ENCODE measurements around the gene NCAPG2. TPM values are rescaled to one million over a fixed set of nuclear protein-coding genes. Genes with fewer than 3 reads are reported as not detected.
"Not testable (repeated sequence)": the region's sequence is repeated elsewhere in the genome, so short reads cannot be mapped to it uniquely, and the experiment has no call there.

Gene NCAPG2
- total RNA-seq, 2 experiments from 2014 or later = 145 to 149 TPM

- H3K27me3 Mint-ChIP-seq = no peaks in the 10 kb centered on the region
- H3K4me1 Mint-ChIP-seq (ENCODE audit: low read depth) = peaks cover 40% of the 10 kb centered on the region
- H3K27ac Mint-ChIP-seq = no peak overlapping the region
- intact Hi-C loops (cut with micrococcal nuclease) = no loop called here
- H3K4me3 Mint-ChIP-seq = no peak overlapping the region
- ChIA-PET CTCF (no interaction called here), POLR2A (no interaction called here)
- no peaks in the 10 kb centered on the region for H3K9me3 Mint-ChIP-seq
- H3K36me3 Mint-ChIP-seq = peaks cover 52% of the 10 kb centered on the region
- no peak for DNase-seq
Observed at GRCh38 chr7:158700008-158700407, 4.6 kb downstream of the NCAPG2 start.

- intact Hi-C loops (cut with micrococcal nuclease) = no loop called here
- no peak for DNase-seq
- CTCF ChIA-PET = no interaction called here
Observed at GRCh38 chr7:158699341-158699740, 5.3 kb downstream of the NCAPG2 start.

GRCh38 chr7:158698657-158699195 is 5.9 kb downstream of the NCAPG2 start:
- intact Hi-C loops (cut with micrococcal nuclease) = no loop called here
- Mint-ChIP-seq H3K4me3 (no peak overlapping the region), H3K27me3 (no peaks in the 10 kb centered on the region), H3K36me3 (peaks cover 57% of the 10 kb centered on the region), H3K27ac (no peak overlapping the region), H3K4me1 (ENCODE audit: low read depth) (peaks cover 44% of the 10 kb centered on the region), H3K9me3 (no peaks in the 10 kb centered on the region)
- POLR2A ChIA-PET = interaction anchor here (1.1 kb wide), 1 partner anchor 32 kb away, joined by 3 read pairs; no protein-coding TSS in a partner anchor
- CTCF ChIA-PET = interaction anchor here (1.0 kb wide), 1 partner anchor 279 kb away, joined by 6 read pairs; no protein-coding TSS in a partner anchor
- no peak for DNase-seq

More at GRCh38 chr7:158699341-158699740, 5.3 kb downstream of the NCAPG2 start:
- no peaks in the 10 kb centered on the region for H3K27me3 Mint-ChIP-seq
- peaks cover 55% of the 10 kb centered on the region for H3K36me3 Mint-ChIP-seq
- POLR2A ChIA-PET = no interaction called here
- H3K4me1 Mint-ChIP-seq (ENCODE audit: low read depth) = peaks cover 43% of the 10 kb centered on the region
- H3K27ac Mint-ChIP-seq = no peak overlapping the region
- no peak overlapping the region for H3K4me3 Mint-ChIP-seq
- no peaks in the 10 kb centered on the region for H3K9me3 Mint-ChIP-seq

GRCh38 chr7:158697597-158697996 is 7.0 kb downstream of the NCAPG2 start:
- ChIA-PET CTCF (interaction anchor here (0.8 to 3.4 kb wide), 3 partner anchors 83 to 280 kb away, joined by 3 to 33 read pairs (median 6); no protein-coding TSS in a partner anchor), POLR2A (interaction anchor here (1.1 kb wide), 1 partner anchor 31 kb away, joined by 3 read pairs; no protein-coding TSS in a partner anchor)
- DNase-seq; H3K27me3 Mint-ChIP-seq; H3K27ac Mint-ChIP-seq; H3K4me3 Mint-ChIP-seq; intact Hi-C loops (cut with micrococcal nuclease); H3K9me3 Mint-ChIP-seq: not testable (repeated sequence)
- Mint-ChIP-seq H3K36me3 (peaks cover 54% of the 10 kb centered on the region), H3K4me1 (ENCODE audit: low read depth) (peaks cover 36% of the 10 kb centered on the region)

GRCh38 chr7:158695726-158696452 is 8.7 kb downstream of the NCAPG2 start:
- no peak overlapping the region for H3K4me3 Mint-ChIP-seq
- intact Hi-C loops (cut with micrococcal nuclease) = loop anchor here (1.0 kb wide), 1 partner anchor 281 kb away; no protein-coding TSS in a partner anchor

GRCh38 chr7:158695056-158695455 is 9.5 kb downstream of the NCAPG2 start:
- H3K4me1 Mint-ChIP-seq (ENCODE audit: low read depth) = peaks cover 14% of the 10 kb centered on the region
- no peak for DNase-seq
- H3K27ac Mint-ChIP-seq = no peak overlapping the region
- H3K27me3 Mint-ChIP-seq = no peaks in the 10 kb centered on the region
- ChIA-PET CTCF (interaction anchor here (1.3 to 3.4 kb wide), 2 partner anchors 191 to 282 kb away, joined by 4 to 33 read pairs; no protein-coding TSS in a partner anchor), POLR2A (no interaction called here)
- H3K9me3 Mint-ChIP-seq = no peaks in the 10 kb centered on the region
- intact Hi-C loops (cut with micrococcal nuclease) = no loop called here
- no peak overlapping the region for H3K4me3 Mint-ChIP-seq
- peaks cover 44% of the 10 kb centered on the region for H3K36me3 Mint-ChIP-seq

More at GRCh38 chr7:158695726-158696452, 8.7 kb downstream of the NCAPG2 start:
- ChIA-PET CTCF (interaction anchor here (0.7 to 3.4 kb wide), 5 partner anchors 134 to 284 kb away, joined by 3 to 33 read pairs (median 3); partner anchors contain the start of gene ESYT2), POLR2A (no interaction called here)
- Mint-ChIP-seq H3K27me3 (no peaks in the 10 kb centered on the region), H3K4me1 (ENCODE audit: low read depth) (peaks cover 20% of the 10 kb centered on the region), H3K9me3 (no peaks in the 10 kb centered on the region), H3K27ac (no peak overlapping the region), H3K36me3 (peaks cover 44% of the 10 kb centered on the region)
- peak; percentile 25 for DNase-seq

GRCh38 chr7:158694650-158695049 is 10.0 kb downstream of the NCAPG2 start:
- Mint-ChIP-seq H3K27ac (no peak overlapping the region), H3K4me1 (ENCODE audit: low read depth) (peaks cover 14% of the 10 kb centered on the region), H3K27me3 (no peaks in the 10 kb centered on the region), H3K4me3 (no peak overlapping the region), H3K9me3 (no peaks in the 10 kb centered on the region), H3K36me3 (peaks cover 44% of the 10 kb centered on the region)
- no peak for DNase-seq
- intact Hi-C loops (cut with micrococcal nuclease) = no loop called here
- POLR2A ChIA-PET = no interaction called here
- CTCF ChIA-PET = interaction anchor here (3.4 kb wide), 1 partner anchor 282 kb away, joined by 33 read pairs; no protein-coding TSS in a partner anchor

GRCh38 chr7:158689488-158689887 is 15.1 kb downstream of the NCAPG2 start:
- Mint-ChIP-seq H3K36me3 (peaks cover 44% of the 10 kb centered on the region), H3K27ac (no peak overlapping the region), H3K4me1 (ENCODE audit: low read depth) (peaks cover 4% of the 10 kb centered on the region), H3K9me3 (no peaks in the 10 kb centered on the region), H3K27me3 (no peaks in the 10 kb centered on the region), H3K4me3 (no peak overlapping the region)
- DNase-seq = no peak
- intact Hi-C loops (cut with micrococcal nuclease) = no loop called here
- ChIA-PET CTCF (interaction anchor here (2.0 kb wide), 1 partner anchor 288 kb away, joined by 7 read pairs; no protein-coding TSS in a partner anchor), POLR2A (no interaction called here)

- POLR2A ChIA-PET = no interaction called here
- CTCF ChIA-PET = no interaction called here
Observed at GRCh38 chr7:158687406-158687805, 17.2 kb downstream of the NCAPG2 start.

GRCh38 chr7:158685693-158686092 is 18.9 kb downstream of the NCAPG2 start:
- H3K4me3 Mint-ChIP-seq = no peak overlapping the region
- H3K4me1 Mint-ChIP-seq (ENCODE audit: low read depth) = peaks cover 2% of the 10 kb centered on the region
- no peaks in the 10 kb centered on the region for H3K27me3 Mint-ChIP-seq
- peaks cover 50% of the 10 kb centered on the region for H3K36me3 Mint-ChIP-seq
- H3K27ac Mint-ChIP-seq = no peak overlapping the region
- ChIA-PET POLR2A (no interaction called here), CTCF (no interaction called here)
- intact Hi-C loops (cut with micrococcal nuclease) = no loop called here
- no peak for DNase-seq
- no peaks in the 10 kb centered on the region for H3K9me3 Mint-ChIP-seq

More at GRCh38 chr7:158687406-158687805, 17.2 kb downstream of the NCAPG2 start:
- H3K27ac Mint-ChIP-seq = no peak overlapping the region
- DNase-seq = no peak
- no peaks in the 10 kb centered on the region for H3K9me3 Mint-ChIP-seq
- intact Hi-C loops (cut with micrococcal nuclease) = no loop called here
- no peaks in the 10 kb centered on the region for H3K4me1 Mint-ChIP-seq (ENCODE audit: low read depth)
- peaks cover 51% of the 10 kb centered on the region for H3K36me3 Mint-ChIP-seq
- H3K27me3 Mint-ChIP-seq = no peaks in the 10 kb centered on the region
- H3K4me3 Mint-ChIP-seq = no peak overlapping the region

GRCh38 chr7:158684329-158684728 is 20.3 kb downstream of the NCAPG2 start:
- CTCF ChIA-PET = no interaction called here
- Mint-ChIP-seq H3K36me3 (peaks cover 54% of the 10 kb centered on the region), H3K4me1 (ENCODE audit: low read depth) (peaks cover 2% of the 10 kb centered on the region), H3K4me3 (no peak overlapping the region), H3K27ac (no peak overlapping the region), H3K9me3 (no peaks in the 10 kb centered on the region), H3K27me3 (no peaks in the 10 kb centered on the region)
- POLR2A ChIA-PET = no interaction called here
- intact Hi-C loops (cut with micrococcal nuclease) = no loop called here
- no peak for DNase-seq

- DNase-seq = no peak
- POLR2A ChIA-PET = no interaction called here
- H3K4me3 Mint-ChIP-seq = no peak overlapping the region
- H3K36me3 Mint-ChIP-seq = peaks cover 54% of the 10 kb centered on the region
- H3K4me1 Mint-ChIP-seq (ENCODE audit: low read depth) = peaks cover 2% of the 10 kb centered on the region
- intact Hi-C loops (cut with micrococcal nuclease) = no loop called here
- H3K27me3 Mint-ChIP-seq = no peaks in the 10 kb centered on the region
- CTCF ChIA-PET = no interaction called here
- H3K27ac Mint-ChIP-seq = no peak overlapping the region
- no peaks in the 10 kb centered on the region for H3K9me3 Mint-ChIP-seq
Observed at GRCh38 chr7:158683541-158683940, 21.1 kb downstream of the NCAPG2 start.

All from activated CD4-positive, alpha-beta memory T cell treated with anti-CD3 and anti-CD28 coated beads for 36 hours (primary cell).